Karpas-422 (cell line): ENCODE data around the gene LIPC. TPM values are rescaled to one million over a fixed set of nuclear protein-coding genes. Genes with fewer than 3 reads are reported as not detected.

Experiments used
- DNase-seq: peaks from one replicate; pipeline ENCODE4 v3.0.0-alpha.2; 2015
- H2AFZ ChIP-seq: fragments of 200-600 bp; sonication (generic); 2 replicates; pipeline ENCODE4 v1.6.1; 2014; ENCODE audit warnings: antibody characterized with exemption, low read length, mixed read lengths
- H3K27ac ChIP-seq: fragments of 200-600 bp; sonication (generic); 2 replicates; pipeline ENCODE4 v1.5.1; 2014; ENCODE audit warnings: mild to moderate bottlenecking, low read length, moderate library complexity
- H3K27me3 ChIP-seq: fragments of 200-600 bp; sonication (generic); 2 replicates; pipeline ENCODE4 v1.6.1; 2014; ENCODE audit warnings: low read length, mixed read lengths
- H3K36me3 ChIP-seq: fragments of 200-600 bp; sonication (generic); 2 replicates; pipeline ENCODE4 v1.6.1; 2014; ENCODE audit warnings: low read length, mixed read lengths; ENCODE audit not compliant: insufficient read depth
- H3K4me1 ChIP-seq: fragments of 200-600 bp; sonication (generic); 2 replicates; pipeline ENCODE4 v1.6.1; 2014; ENCODE audit warnings: mild to moderate bottlenecking, low read length, mixed read lengths
- H3K4me2 ChIP-seq: fragments of 200-600 bp; sonication (generic); 2 replicates; pipeline ENCODE4 v1.6.1; 2014; ENCODE audit warnings: low read length, low read depth, mild to moderate bottlenecking; ENCODE audit not compliant: poor library complexity, severe bottlenecking
- H3K4me3 ChIP-seq: fragments of 200-600 bp; sonication (generic); 2 replicates; pipeline ENCODE4 v1.5.1; 2014; ENCODE audit warnings: mild to moderate bottlenecking, antibody characterized with exemption, low read length, mixed read lengths
- H3K79me2 ChIP-seq: fragments of 200-600 bp; sonication (generic); 2 replicates; pipeline ENCODE4 v1.6.1; 2014; ENCODE audit warnings: mild to moderate bottlenecking, low read length, mixed read lengths
- H3K9ac ChIP-seq: fragments of 200-600 bp; sonication (generic); 2 replicates; pipeline ENCODE4 v1.6.0; 2014; ENCODE audit warnings: low read length
- H3K9me2 ChIP-seq: fragments of 200-600 bp; sonication (generic), shearing (Covaris generic); replicated peaks from 2 replicates; pipeline ENCODE4 v1.6.0; 2014; ENCODE audit warnings: mild to moderate bottlenecking, low read length, moderate library complexity; ENCODE audit not compliant: insufficient read depth
- H3K9me3 ChIP-seq: fragments of 300-700, 200-600 bp; sonication (generic); 2 replicates; pipeline ENCODE4 v1.6.1; 2014; ENCODE audit warnings: low read length, mixed read lengths
- H4K20me1 ChIP-seq: fragments of 200-600 bp; sonication (generic); 2 replicates; pipeline ENCODE4 v1.6.1; 2014; ENCODE audit warnings: mild to moderate bottlenecking, antibody characterized with exemption, low read length, low read depth; ENCODE audit not compliant: insufficient read depth
- total RNA-seq: library from RNA; depleted of rRNA; stranded (reverse); fragments of >200 nt; shearing (Covaris generic); gene quantifications from 2 replicates; pipeline ENCODE4 v1.2.3, GENCODE V29; 2014; ENCODE audit warnings: low replicate concordance

LIPC gene
- total RNA-seq, 1 experiment from 2014 or later, result not detected

DNA sequence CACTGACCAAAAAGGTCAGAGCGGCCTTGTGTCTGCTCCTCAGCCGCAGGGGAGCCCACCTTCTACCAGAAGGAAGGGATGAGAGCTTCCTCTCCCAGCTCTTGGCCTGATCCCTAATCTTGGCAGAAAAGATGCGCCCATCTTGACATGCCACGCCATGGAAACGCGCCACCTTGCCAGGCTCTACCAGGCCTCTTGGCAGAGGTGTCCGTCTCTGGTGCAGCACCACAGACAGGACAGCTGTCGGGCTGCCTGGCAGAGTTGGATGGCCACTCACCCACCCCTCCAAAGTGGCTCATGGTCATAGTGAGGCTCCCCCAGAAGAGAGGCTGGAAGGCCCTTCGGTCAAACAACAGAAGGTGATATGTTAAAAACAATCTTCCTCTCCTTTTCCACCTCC is 105.2 kb downstream of the LIPC start:
- no peaks in the 10 kb centered on the region for H3K9me2 ChIP-seq
- no peaks in the 10 kb centered on the region for H3K36me3 ChIP-seq
- H3K27ac ChIP-seq, result no peak overlapping the region
- H4K20me1 ChIP-seq, result no peaks in the 10 kb centered on the region
- H3K4me1 ChIP-seq, result no peaks in the 10 kb centered on the region
- no peak overlapping the region for H2AFZ ChIP-seq
- no peak overlapping the region for H3K4me3 ChIP-seq
- H3K79me2 ChIP-seq, result no peaks in the 10 kb centered on the region
- no peak overlapping the region for H3K9ac ChIP-seq
- no peak overlapping the region for H3K4me2 ChIP-seq
- no peak for DNase-seq
- H3K9me3 ChIP-seq, result no peaks in the 10 kb centered on the region
- no peaks in the 10 kb centered on the region for H3K27me3 ChIP-seq

DNA sequence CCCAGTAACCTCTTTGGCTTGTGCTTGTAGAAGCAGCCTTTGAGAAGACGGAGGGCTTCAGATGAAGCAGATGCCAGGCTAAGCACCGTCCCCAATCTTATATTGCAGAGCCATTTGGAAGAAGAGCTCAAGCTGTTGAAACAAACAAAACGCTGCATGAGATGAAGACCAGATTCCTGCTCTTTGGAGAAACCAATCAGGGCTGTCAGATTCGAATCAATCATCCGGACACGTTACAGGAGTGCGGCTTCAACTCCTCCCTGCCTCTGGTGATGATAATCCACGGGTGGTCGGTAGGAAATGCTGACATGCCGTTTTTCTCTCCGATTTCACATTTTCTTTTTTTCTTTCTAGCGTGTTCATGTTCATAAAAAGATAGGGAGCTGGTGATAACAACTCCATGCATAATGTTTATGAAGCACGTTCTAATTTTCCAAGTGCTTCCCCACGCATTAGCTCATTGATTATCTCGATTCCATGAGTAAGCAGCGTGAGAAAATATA is 106.5 kb downstream of the LIPC start:
- no peak for DNase-seq
- H2AFZ ChIP-seq, result no peak overlapping the region
- no peaks in the 10 kb centered on the region for H3K9me2 ChIP-seq
- H3K36me3 ChIP-seq, result no peaks in the 10 kb centered on the region
- H3K9ac ChIP-seq, result no peak overlapping the region
- no peaks in the 10 kb centered on the region for H3K9me3 ChIP-seq
- H4K20me1 ChIP-seq, result no peaks in the 10 kb centered on the region
- no peak overlapping the region for H3K27ac ChIP-seq
- H3K27me3 ChIP-seq, result no peaks in the 10 kb centered on the region
- H3K79me2 ChIP-seq, result no peaks in the 10 kb centered on the region
- no peak overlapping the region for H3K4me2 ChIP-seq
- no peak overlapping the region for H3K4me3 ChIP-seq
- no peaks in the 10 kb centered on the region for H3K4me1 ChIP-seq

DNA sequence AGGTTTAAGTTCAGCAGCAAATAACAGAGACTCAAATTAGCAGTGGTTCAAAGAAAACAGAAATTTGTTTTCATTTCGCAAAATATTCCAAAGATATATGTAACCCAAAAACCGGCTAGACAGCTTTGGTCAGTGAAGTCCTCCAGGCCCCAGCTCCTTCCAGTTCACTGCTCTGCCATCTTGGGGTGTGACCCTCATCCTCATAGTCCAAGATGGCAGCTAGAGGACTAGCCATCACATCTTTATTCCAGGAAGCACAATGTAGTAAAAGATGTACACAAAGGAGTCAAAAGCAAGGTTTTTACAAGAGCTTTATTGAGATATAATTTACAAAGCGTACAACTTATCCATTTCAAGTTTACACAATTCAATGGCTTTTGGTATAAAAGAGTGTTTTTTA is 107.1 kb downstream of the LIPC start:
- Histone ChIP-seq H2AFZ (no peak overlapping the region), H3K4me3 (no peak overlapping the region), H3K27ac (no peak overlapping the region), H3K4me2 (no peak overlapping the region), H3K9me3 (no peaks in the 10 kb centered on the region), H3K9me2 (no peaks in the 10 kb centered on the region), H3K36me3 (no peaks in the 10 kb centered on the region), H3K4me1 (no peaks in the 10 kb centered on the region), H3K79me2 (no peaks in the 10 kb centered on the region), H4K20me1 (no peaks in the 10 kb centered on the region), H3K9ac (no peak overlapping the region), H3K27me3 (no peaks in the 10 kb centered on the region)
- DNase-seq, result no peak

- no peaks in the 10 kb centered on the region for H3K27me3 ChIP-seq
- H4K20me1 ChIP-seq, result no peaks in the 10 kb centered on the region
- no peaks in the 10 kb centered on the region for H3K36me3 ChIP-seq
- H3K9me3 ChIP-seq, result no peaks in the 10 kb centered on the region
- H3K9me2 ChIP-seq, result no peaks in the 10 kb centered on the region
- H2AFZ ChIP-seq, result no peak overlapping the region
- no peak overlapping the region for H3K27ac ChIP-seq
- H3K4me2 ChIP-seq, result no peak overlapping the region
- no peak overlapping the region for H3K4me3 ChIP-seq
- H3K4me1 ChIP-seq, result no peaks in the 10 kb centered on the region
- no peak overlapping the region for H3K9ac ChIP-seq
- no peaks in the 10 kb centered on the region for H3K79me2 ChIP-seq
- no peak for DNase-seq
Observed at GRCh38 chr15:58539548-58539947, 107.8 kb downstream of the LIPC start.

DNA sequence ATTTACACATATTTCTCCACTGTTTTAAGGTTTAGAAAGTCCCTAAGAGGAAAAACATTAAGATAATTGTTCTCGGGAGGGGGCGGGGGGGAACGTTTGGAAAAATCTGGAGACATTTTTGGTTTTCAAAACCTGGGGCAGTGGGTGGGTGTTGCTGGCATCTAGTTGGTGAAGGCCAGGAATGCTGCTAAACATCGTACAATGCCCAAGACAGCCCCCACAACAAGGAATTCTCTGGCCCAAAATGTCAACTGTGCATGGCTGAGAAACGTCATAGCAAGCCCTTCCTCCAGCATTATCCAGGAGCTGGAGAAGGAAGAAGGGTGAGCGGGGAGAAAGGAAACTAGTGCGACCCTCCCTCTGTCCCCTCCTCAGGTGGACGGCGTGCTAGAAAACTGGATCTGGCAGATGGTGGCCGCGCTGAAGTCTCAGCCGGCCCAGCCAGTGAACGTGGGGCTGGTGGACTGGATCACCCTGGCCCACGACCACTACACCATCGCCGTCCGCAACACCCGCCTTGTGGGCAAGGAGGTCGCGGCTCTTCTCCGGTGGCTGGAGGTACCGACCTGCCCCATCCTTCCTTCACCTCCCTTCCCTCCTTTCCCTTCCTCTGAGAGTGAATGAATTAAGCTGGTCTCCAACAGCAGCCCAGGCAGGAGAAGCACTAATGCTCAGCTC is 109.8 kb downstream of the LIPC start:
- no peaks in the 10 kb centered on the region for H4K20me1 ChIP-seq
- H3K4me1 ChIP-seq, result no peaks in the 10 kb centered on the region
- no peak overlapping the region for H3K4me2 ChIP-seq
- H3K9ac ChIP-seq, result no peak overlapping the region
- H2AFZ ChIP-seq, result no peak overlapping the region
- no peaks in the 10 kb centered on the region for H3K27me3 ChIP-seq
- no peaks in the 10 kb centered on the region for H3K9me3 ChIP-seq
- no peak overlapping the region for H3K4me3 ChIP-seq
- no peaks in the 10 kb centered on the region for H3K9me2 ChIP-seq
- no peak overlapping the region for H3K27ac ChIP-seq
- no peaks in the 10 kb centered on the region for H3K36me3 ChIP-seq
- no peaks in the 10 kb centered on the region for H3K79me2 ChIP-seq
- DNase-seq, result no peak

- Histone ChIP-seq H3K9ac (no peak overlapping the region), H3K36me3 (no peaks in the 10 kb centered on the region), H3K4me2 (no peak overlapping the region), H4K20me1 (no peaks in the 10 kb centered on the region), H3K9me2 (no peaks in the 10 kb centered on the region), H3K4me1 (no peaks in the 10 kb centered on the region), H3K27me3 (no peaks in the 10 kb centered on the region), H3K27ac (no peak overlapping the region), H3K4me3 (no peak overlapping the region), H3K79me2 (no peaks in the 10 kb centered on the region), H3K9me3 (no peaks in the 10 kb centered on the region), H2AFZ (no peak overlapping the region)
- no peak for DNase-seq
Observed at GRCh38 chr15:58543664-58544335, 112.0 kb downstream of the LIPC start.

DNA sequence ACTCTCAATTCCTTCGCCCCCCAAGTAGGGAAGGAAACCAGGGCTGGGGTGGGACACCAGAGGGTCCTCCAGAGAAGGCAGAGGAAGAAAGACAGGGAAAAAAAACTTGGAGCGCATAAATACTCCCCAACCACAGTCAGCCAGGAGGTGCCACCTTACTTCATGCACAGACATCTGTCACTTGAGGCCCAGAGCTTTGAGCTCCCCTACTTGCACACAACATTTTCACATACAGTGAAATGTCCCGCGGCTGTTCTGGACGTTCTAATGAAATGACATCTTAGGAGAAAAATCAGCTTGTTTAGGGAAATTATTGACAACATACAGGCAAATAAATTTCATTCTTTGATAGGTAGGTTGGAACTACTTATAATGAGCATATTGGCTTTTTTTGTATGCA is 113.0 kb downstream of the LIPC start:
- Histone ChIP-seq H4K20me1 (no peaks in the 10 kb centered on the region), H3K9me3 (no peaks in the 10 kb centered on the region), H3K4me1 (no peaks in the 10 kb centered on the region), H3K79me2 (no peaks in the 10 kb centered on the region), H3K9me2 (no peaks in the 10 kb centered on the region), H2AFZ (no peak overlapping the region), H3K4me2 (no peak overlapping the region), H3K36me3 (no peaks in the 10 kb centered on the region), H3K27ac (no peak overlapping the region), H3K9ac (no peak overlapping the region), H3K27me3 (no peaks in the 10 kb centered on the region), H3K4me3 (no peak overlapping the region)
- DNase-seq, result no peak

DNA sequence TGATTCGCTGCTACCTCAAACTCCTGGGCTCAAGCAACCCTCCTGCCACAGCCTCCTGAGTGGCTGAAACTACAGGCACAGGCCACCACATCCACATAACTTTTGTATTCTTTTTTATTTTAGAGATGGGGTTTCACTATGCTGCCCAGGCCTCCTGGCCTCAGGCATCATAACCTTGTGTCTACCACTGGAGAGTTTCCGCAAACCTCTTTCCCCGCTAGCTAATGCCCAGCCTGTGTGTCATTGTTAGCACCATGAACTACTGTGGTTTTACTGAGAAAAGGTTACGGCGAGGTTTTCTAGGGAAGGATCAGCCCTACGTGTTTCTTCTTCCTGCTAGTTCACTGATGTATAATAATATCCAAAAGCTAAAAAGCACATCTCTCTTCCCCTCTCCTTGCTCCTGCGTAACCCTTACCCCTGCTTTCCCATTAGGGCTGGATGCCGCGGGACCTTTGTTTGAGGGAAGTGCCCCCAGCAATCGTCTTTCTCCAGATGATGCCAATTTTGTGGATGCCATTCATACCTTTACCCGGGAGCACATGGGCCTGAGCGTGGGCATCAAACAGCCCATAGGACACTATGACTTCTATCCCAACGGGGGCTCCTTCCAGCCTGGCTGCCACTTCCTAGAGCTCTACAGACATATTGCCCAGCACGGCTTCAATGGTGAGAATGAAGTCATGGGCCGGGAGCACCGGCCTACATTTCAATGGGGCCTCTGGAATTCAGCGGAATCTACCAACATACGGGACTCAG is 113.7 kb downstream of the LIPC start:
- no peaks in the 10 kb centered on the region for H3K9me3 ChIP-seq
- no peaks in the 10 kb centered on the region for H3K4me1 ChIP-seq
- no peak for DNase-seq
- H2AFZ ChIP-seq, result no peak overlapping the region
- no peak overlapping the region for H3K27ac ChIP-seq
- H3K9ac ChIP-seq, result no peak overlapping the region
- no peak overlapping the region for H3K4me3 ChIP-seq
- no peaks in the 10 kb centered on the region for H3K79me2 ChIP-seq
- H3K27me3 ChIP-seq, result no peaks in the 10 kb centered on the region
- no peaks in the 10 kb centered on the region for H4K20me1 ChIP-seq
- no peaks in the 10 kb centered on the region for H3K9me2 ChIP-seq
- no peak overlapping the region for H3K4me2 ChIP-seq
- no peaks in the 10 kb centered on the region for H3K36me3 ChIP-seq
